ENCODE measurements around the gene EXOC3L1.

DNA sequence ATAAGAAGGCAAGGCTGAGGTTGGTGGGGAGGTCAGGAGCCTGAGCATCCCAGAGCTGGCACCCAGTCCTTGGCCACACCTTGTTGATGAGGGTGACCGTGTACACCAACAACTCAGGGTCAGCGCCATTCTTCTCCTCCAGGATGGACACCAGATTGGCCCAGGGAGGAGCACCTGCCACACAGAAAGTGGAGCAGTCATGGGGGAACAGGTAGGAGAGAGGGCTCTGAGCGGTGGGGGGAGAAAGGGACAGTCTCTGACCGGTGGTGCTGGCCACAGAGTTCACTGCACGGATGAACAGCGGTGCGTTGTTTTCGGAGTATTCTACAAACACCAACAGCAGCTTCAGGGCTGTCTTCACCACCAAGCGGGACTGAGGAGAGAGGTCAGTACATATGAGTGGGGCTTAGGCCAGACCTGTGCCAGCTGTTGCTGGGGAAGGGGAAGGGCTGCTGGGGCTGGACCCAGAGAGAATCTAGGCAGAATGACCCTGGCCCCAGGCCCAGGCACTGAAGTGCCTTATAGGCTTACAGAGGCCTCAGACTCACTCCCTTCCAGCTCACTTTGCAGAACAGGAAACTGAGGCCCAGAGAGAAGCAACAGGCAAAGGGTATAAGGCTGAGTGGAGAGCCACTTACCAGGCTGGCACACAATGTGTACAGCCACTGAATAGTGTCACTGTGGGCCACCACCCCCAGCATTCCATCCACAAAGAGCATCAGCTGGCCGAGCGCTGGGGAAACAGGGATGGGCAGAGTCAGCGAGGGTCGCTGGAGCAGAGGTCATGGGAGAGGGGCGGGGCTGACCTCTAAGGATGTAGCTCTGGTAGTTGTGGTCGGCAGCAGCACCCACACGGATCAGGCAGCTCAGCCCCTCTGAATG lies 47.7 kb upstream of the EXOC3L1 start:
- TF ChIP-seq, protein P1, sequence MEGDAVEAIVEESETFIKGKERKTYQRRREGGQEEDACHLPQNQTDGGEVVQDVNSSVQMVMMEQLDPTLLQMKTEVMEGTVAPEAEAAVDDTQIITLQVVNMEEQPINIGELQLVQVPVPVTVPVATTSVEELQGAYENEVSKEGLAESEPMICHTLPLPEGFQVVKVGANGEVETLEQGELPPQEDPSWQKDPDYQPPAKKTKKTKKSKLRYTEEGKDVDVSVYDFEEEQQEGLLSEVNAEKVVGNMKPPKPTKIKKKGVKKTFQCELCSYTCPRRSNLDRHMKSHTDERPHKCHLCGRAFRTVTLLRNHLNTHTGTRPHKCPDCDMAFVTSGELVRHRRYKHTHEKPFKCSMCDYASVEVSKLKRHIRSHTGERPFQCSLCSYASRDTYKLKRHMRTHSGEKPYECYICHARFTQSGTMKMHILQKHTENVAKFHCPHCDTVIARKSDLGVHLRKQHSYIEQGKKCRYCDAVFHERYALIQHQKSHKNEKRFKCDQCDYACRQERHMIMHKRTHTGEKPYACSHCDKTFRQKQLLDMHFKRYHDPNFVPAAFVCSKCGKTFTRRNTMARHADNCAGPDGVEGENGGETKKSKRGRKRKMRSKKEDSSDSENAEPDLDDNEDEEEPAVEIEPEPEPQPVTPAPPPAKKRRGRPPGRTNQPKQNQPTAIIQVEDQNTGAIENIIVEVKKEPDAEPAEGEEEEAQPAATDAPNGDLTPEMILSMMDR (IDR thresholded peaks at IDR 0.05 in 4 of 5, conservative IDR thresholded peaks at IDR 0.05 in 1 of 5), result no peak
- TF ChIP-seq POLR2A (IDR thresholded peaks at IDR 0.05), result no peak

Data from gastrocnemius medialis (tissue), 4 donors.